ENCODE data around the gene DBH. TPM values are rescaled to one million over a fixed set of nuclear protein-coding genes. Genes with fewer than 3 reads are reported as not detected.
"Not testable (repeated sequence)": the region's sequence is repeated elsewhere in the genome, so short reads cannot be mapped to it uniquely, and the experiment has no call there.

The DBH gene
- total RNA-seq, 1 donor from 2014 or later, result not detected

- Histone ChIP-seq H4K20me1 (ENCODE audit: insufficient read depth, low read length) (no peaks in the 10 kb centered on the region), H2AFZ (ENCODE audit: low read depth, low read length) (no peak overlapping the region), H3K27ac (ENCODE audit: low read depth, low read length) (no peak overlapping the region), H3K9ac (ENCODE audit: low read length) (no peak overlapping the region), H3K4me1 (ENCODE audit: insufficient read depth, low read length) (no peaks in the 10 kb centered on the region), H3K9me3 (ENCODE audit: insufficient read depth, low read depth, low read length) (peaks cover 4% of the 10 kb centered on the region), H3K4me2 (ENCODE audit: low read length) (no peak overlapping the region), H3K4me3 (ENCODE audit: insufficient read depth, low read depth, low read length) (no peak overlapping the region), H3K27me3 (ENCODE audit: insufficient read depth, low read length) (peaks cover 31% of the 10 kb centered on the region), H3K36me3 (ENCODE audit: insufficient read depth, low read length) (no peaks in the 10 kb centered on the region), H3K79me2 (ENCODE audit: insufficient read depth, low read length) (no peaks in the 10 kb centered on the region)
- no peak overlapping the region for H3K4me3 Mint-ChIP-seq (ENCODE audit: unreplicated experiment)
- no peak for TF ChIP-seq EZH2 (IDR thresholded peaks at IDR 0.05; ENCODE audit: insufficient read depth, low read length)
- TF ChIP-seq CTCF (IDR thresholded peaks at IDR 0.05; ENCODE audit: insufficient read depth, low read depth, low read length), result no peak
- FAIRE-seq, result no peak
- peaks cover 3% of the 10 kb centered on the region for H3K4me1 Mint-ChIP-seq (ENCODE audit: low read depth, unreplicated experiment)
- H3K9me3 Mint-ChIP-seq (ENCODE audit: unreplicated experiment), result peaks cover 25% of the 10 kb centered on the region
- H3K27me3 Mint-ChIP-seq (ENCODE audit: low read depth, unreplicated experiment), result peaks cover 77% of the 10 kb centered on the region
- H3K36me3 Mint-ChIP-seq (ENCODE audit: low read depth, unreplicated experiment), result peaks cover 3% of the 10 kb centered on the region
- DNase-seq (ENCODE audit: low read depth), result no peak
- no peak overlapping the region for H3K27ac Mint-ChIP-seq (ENCODE audit: unreplicated experiment)
Measured at GRCh38 chr9:133621725-133622267, 14.4 kb upstream of the DBH start.

GRCh38 chr9:133622555-133622954 is 13.6 kb upstream of the DBH start:
- no peak overlapping the region for H3K27ac Mint-ChIP-seq (ENCODE audit: unreplicated experiment)
- no peak for DNase-seq (ENCODE audit: low read depth)
- no peak overlapping the region for H3K4me3 Mint-ChIP-seq (ENCODE audit: unreplicated experiment)
- peaks cover 3% of the 10 kb centered on the region for H3K36me3 Mint-ChIP-seq (ENCODE audit: low read depth, unreplicated experiment)
- Histone ChIP-seq H3K9ac (ENCODE audit: low read length) (no peak overlapping the region), H3K36me3 (ENCODE audit: insufficient read depth, low read length) (no peaks in the 10 kb centered on the region), H3K4me1 (ENCODE audit: insufficient read depth, low read length) (no peaks in the 10 kb centered on the region), H3K27me3 (ENCODE audit: insufficient read depth, low read length) (peaks cover 35% of the 10 kb centered on the region), H4K20me1 (ENCODE audit: insufficient read depth, low read length) (no peaks in the 10 kb centered on the region), H3K9me3 (ENCODE audit: insufficient read depth, low read depth, low read length) (peaks cover 4% of the 10 kb centered on the region), H3K4me3 (ENCODE audit: insufficient read depth, low read depth, low read length) (no peak overlapping the region), H3K27ac (ENCODE audit: low read depth, low read length) (no peak overlapping the region), H3K79me2 (ENCODE audit: insufficient read depth, low read length) (no peaks in the 10 kb centered on the region), H3K4me2 (ENCODE audit: low read length) (no peak overlapping the region), H2AFZ (ENCODE audit: low read depth, low read length) (no peak overlapping the region)
- H3K9me3 Mint-ChIP-seq (ENCODE audit: unreplicated experiment), result peaks cover 31% of the 10 kb centered on the region
- peaks cover 3% of the 10 kb centered on the region for H3K4me1 Mint-ChIP-seq (ENCODE audit: low read depth, unreplicated experiment)
- peaks cover 77% of the 10 kb centered on the region for H3K27me3 Mint-ChIP-seq (ENCODE audit: low read depth, unreplicated experiment)
- no peak for FAIRE-seq
- no peak for TF ChIP-seq EZH2 (IDR thresholded peaks at IDR 0.05; ENCODE audit: insufficient read depth, low read length)
- no peak for TF ChIP-seq CTCF (IDR thresholded peaks at IDR 0.05; ENCODE audit: insufficient read depth, low read depth, low read length)

- DNase-seq (ENCODE audit: low read depth); H3K4me1 Mint-ChIP-seq (ENCODE audit: low read depth, unreplicated experiment); H4K20me1 ChIP-seq (ENCODE audit: insufficient read depth, low read length); H3K4me2 ChIP-seq (ENCODE audit: low read length); FAIRE-seq; H3K27ac Mint-ChIP-seq (ENCODE audit: unreplicated experiment); H2AFZ ChIP-seq (ENCODE audit: low read depth, low read length); H3K36me3 Mint-ChIP-seq (ENCODE audit: low read depth, unreplicated experiment); H3K4me3 ChIP-seq (ENCODE audit: insufficient read depth, low read depth, low read length); H3K4me1 ChIP-seq (ENCODE audit: insufficient read depth, low read length); H3K9ac ChIP-seq (ENCODE audit: low read length); H3K9me3 ChIP-seq (ENCODE audit: insufficient read depth, low read depth, low read length); H3K4me3 Mint-ChIP-seq (ENCODE audit: unreplicated experiment); H3K36me3 ChIP-seq (ENCODE audit: insufficient read depth, low read length); H3K79me2 ChIP-seq (ENCODE audit: insufficient read depth, low read length); H3K27ac ChIP-seq (ENCODE audit: low read depth, low read length): not testable (repeated sequence)
- peaks cover 19% of the 10 kb centered on the region for H3K27me3 ChIP-seq (ENCODE audit: insufficient read depth, low read length)
- Mint-ChIP-seq H3K27me3 (ENCODE audit: low read depth, unreplicated experiment) (peaks cover 74% of the 10 kb centered on the region), H3K9me3 (ENCODE audit: unreplicated experiment) (peaks cover 28% of the 10 kb centered on the region)
Measured at GRCh38 chr9:133626008-133626407, 10.2 kb upstream of the DBH start.

Measured in astrocyte (in vitro differentiated cells and primary cell).